HAP-1 (cell line): ENCODE measurements around the gene NOB1.

Experiments used
- DNase-seq, 2 experiments: peaks; one replicate each; pipeline ENCODE4 v3.0.0-alpha.2; 2016 to 2020; ENCODE audit warnings: low spot score in 2 of 2
- H3K27me3 ChIP-seq: fragments of 250-450 bp; sonication (Bioruptor Pico); 2 replicates; pipeline ENCODE4 v1.5.1; 2020; ENCODE audit warnings: low read depth, mild to moderate bottlenecking, moderate library complexity
- H3K36me3 ChIP-seq: fragments of 250-450 bp; sonication (Bioruptor Pico); replicated peaks from 2 replicates; pipeline ENCODE4 v1.5.1; 2020; ENCODE audit warnings: mild to moderate bottlenecking
- H3K4me1 ChIP-seq: fragments of 250-450 bp; sonication (Bioruptor Pico); 2 replicates; pipeline ENCODE4 v1.5.1; 2020; ENCODE audit warnings: mild to moderate bottlenecking
- H3K4me3 ChIP-seq: fragments of 250-450 bp; sonication (Bioruptor Pico); 2 replicates; pipeline ENCODE4 v1.5.1; 2020; ENCODE audit warnings: mild to moderate bottlenecking, moderate library complexity
- H3K9me3 ChIP-seq: fragments of 250-450 bp; sonication (Bioruptor Pico); 2 replicates; pipeline ENCODE4 v1.5.1; 2020; ENCODE audit warnings: mild to moderate bottlenecking, moderate library complexity
- in situ Hi-C: fragments of 300-500 bp; cut with MboI; formaldehyde crosslinking; loops from 3 replicates; pipeline ENCODE4 v1.14.3; 2020; ENCODE audit warnings: low sequenced_read_pairs, inconsistent platforms, mixed read lengths

Gene NOB1

DNA sequence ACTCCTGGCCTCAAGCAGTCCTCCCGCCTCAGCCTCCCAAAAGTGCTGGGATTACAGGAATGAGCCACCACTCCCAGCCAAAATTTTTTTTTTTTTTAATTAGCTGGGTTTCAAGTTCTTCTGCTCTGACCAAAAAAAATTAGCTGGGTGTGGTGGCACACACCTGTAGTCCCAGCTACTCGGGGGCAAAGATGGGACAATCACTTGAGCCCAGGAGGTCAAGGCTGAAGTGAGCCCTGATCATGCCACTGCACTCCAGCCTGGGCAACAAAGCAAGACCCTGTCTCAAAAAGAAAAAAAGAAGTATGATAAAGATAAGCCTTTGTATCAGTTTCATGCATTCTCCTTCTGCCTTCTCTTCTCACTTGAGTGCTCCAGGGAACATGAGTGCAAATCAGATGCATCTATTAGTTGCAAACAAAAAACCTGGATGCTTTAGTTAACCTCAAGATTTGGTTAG, 30.3 kb downstream of the NOB1 start:
- in situ Hi-C loops = no loop called here
- Histone ChIP-seq H3K9me3 (no peaks in the 10 kb centered on the region), H3K4me1 (peaks cover 26% of the 10 kb centered on the region), H3K36me3 (no peaks in the 10 kb centered on the region; the same call in 1 of the 2 replicates), H3K27me3 (no peaks in the 10 kb centered on the region), H3K4me3 (no peak overlapping the region)
- DNase-seq = no peak

DNA sequence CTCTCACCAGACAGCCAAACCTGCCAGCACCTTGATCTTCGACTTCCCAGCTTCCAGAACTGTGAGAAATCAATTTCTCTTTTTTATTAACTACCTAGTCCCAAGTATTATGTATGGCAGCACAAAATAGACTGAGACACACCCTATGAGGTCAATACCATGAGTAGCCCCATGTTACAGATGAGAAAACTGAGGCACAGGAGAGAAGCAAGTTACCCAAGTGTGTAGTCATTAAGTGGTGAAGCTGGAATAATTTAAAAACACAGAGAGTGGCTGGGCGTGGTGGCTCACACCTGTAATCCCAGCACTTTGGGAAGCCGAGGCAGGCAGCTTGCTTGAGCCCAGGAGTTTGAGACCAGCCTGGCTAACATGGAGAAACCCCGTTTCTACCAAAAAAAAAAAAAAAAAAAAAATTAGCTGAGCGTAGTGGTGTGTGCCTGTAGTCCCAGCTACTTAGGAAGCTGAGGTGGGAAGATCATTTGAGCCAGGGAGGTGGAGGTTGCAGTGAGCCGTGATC, 33.2 kb downstream of the NOB1 start:
- in situ Hi-C loops = no loop called here
- H3K4me3 ChIP-seq = no peak overlapping the region
- H3K27me3 ChIP-seq = no peaks in the 10 kb centered on the region
- H3K4me1 ChIP-seq = peaks cover 18% of the 10 kb centered on the region
- H3K36me3 ChIP-seq = peaks cover 14% of the 10 kb centered on the region
- no peaks in the 10 kb centered on the region for H3K9me3 ChIP-seq
- no peak for DNase-seq

DNA sequence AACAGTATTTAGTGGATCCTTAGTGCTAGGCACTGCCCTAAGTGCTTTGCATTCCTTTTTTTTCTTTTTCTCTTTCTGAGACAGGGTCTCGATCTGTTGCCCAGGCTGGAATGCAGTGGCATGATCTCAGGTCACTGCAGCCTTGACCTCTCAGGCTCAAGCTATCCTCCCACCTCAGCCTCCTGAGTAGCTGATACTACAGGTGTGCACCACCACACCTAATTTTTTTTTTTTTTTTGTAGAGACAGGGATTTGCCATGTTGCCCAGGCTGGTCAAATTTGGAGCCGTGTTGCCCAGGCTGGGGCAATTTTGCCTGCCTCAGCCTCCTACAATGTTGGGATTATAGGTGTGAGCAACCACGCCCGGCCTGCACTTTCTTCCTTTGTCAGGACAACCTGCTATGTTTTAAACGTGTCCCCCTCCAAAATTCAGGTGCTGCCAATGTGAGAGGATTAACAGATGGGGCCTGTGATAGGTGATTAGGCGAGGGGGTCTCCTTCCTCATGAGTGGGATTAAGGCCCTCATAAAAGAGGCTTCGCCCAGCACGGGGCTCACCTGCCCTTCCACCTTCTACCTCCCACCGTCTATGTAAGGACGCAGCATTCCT, 33.8 kb downstream of the NOB1 start:
- H3K36me3 ChIP-seq = peaks cover 16% of the 10 kb centered on the region
- DNase-seq = no peak
- H3K9me3 ChIP-seq = no peaks in the 10 kb centered on the region
- H3K4me1 ChIP-seq = peaks cover 16% of the 10 kb centered on the region
- in situ Hi-C loops = no loop called here
- no peak overlapping the region for H3K4me3 ChIP-seq
- no peaks in the 10 kb centered on the region for H3K27me3 ChIP-seq

DNA sequence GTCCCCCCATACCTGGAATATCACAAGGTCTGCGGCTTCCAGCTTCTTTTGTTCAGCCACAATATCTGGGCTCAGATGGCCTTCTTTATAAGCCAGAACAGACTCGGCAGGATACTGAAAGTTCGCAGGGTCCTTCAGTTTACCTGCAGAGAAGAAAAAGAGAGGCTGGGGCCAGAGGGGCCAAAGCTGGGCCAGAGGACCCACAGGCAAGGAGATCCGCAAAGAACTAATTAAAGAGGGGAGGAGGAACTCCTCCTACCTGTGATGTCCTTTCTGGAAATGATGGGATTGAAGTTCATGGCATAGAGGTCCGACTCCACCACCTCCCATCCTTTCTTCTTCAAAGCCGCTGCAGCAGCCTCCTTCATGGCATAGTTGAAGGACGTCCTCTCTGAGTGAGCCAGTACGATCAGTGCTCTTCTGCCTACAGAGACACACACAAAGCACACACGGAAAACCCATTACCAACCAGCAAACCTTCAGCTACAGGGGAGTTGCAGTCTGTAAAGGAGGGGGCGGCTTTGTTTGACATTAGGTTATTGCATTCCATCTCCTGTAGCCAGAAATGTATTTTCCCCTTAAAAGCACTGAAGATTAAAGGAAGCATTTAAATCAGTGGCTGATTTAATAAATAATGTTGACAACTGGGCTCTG, 36.5 kb downstream of the NOB1 start:
- Histone ChIP-seq H3K9me3 (no peaks in the 10 kb centered on the region), H3K4me1 (no peaks in the 10 kb centered on the region), H3K27me3 (no peaks in the 10 kb centered on the region), H3K4me3 (no peak overlapping the region), H3K36me3 (peaks cover 33% of the 10 kb centered on the region)
- DNase-seq = no peak
- in situ Hi-C loops = no loop called here

DNA sequence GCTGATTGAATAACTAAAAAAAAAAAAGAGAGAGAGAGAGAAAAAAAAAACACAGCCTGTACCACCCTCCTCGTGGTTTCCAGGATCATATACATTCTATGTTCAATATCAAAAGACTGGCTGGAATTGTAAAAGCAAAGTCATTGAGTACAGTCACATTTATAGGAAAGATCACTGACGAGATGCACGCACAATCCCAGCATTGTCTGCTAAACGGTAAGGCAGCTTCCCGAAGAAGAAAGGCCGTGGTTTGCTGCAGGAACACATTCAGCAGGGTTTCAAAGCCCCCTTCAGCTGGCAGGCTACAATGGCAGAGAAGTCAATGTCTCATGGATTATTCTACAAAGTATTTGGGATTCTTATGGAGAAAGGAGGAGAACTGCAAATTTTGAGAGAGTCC, 37.7 kb downstream of the NOB1 start:
- Histone ChIP-seq H3K36me3 (peaks cover 44% of the 10 kb centered on the region), H3K9me3 (no peaks in the 10 kb centered on the region), H3K27me3 (no peaks in the 10 kb centered on the region), H3K4me1 (no peaks in the 10 kb centered on the region), H3K4me3 (no peak overlapping the region)
- in situ Hi-C loops = no loop called here
- no peak for DNase-seq

DNA sequence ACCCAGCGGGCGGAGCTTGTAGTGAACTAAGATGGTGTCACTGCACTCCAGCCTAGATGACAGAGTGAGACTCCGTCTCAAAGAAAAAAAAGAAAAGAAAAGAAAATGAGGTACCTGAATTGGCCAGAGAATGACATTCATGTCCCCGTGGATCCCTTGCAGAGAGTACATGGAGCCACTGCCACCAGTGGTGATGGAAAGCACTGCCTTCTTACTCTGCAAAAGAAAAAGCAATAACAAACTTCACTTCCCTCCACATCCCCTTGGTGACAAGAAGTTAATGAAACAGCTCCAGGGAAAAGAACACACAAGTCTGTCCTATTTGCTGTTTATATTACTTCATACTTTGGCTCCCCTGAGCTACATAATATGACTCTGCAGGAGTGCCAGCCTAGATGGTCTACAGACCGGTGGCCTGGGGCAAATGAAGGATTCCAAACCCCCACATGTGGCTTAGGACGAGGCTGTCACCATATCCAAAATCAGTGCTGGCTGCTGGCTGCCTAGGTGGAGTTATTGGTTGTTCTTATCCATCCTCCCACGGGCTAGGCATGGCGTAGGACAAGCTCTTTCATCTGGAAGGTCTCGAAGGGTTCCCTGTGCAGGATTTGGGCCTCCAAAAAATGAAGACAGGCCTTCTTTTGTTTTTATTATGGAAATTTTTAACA, 41.7 kb downstream of the NOB1 start:
- H3K4me3 ChIP-seq = no peak overlapping the region
- in situ Hi-C loops = no loop called here
- DNase-seq = no peak
- H3K36me3 ChIP-seq = peaks cover 51% of the 10 kb centered on the region
- no peaks in the 10 kb centered on the region for H3K27me3 ChIP-seq
- no peaks in the 10 kb centered on the region for H3K9me3 ChIP-seq
- no peaks in the 10 kb centered on the region for H3K4me1 ChIP-seq

DNA sequence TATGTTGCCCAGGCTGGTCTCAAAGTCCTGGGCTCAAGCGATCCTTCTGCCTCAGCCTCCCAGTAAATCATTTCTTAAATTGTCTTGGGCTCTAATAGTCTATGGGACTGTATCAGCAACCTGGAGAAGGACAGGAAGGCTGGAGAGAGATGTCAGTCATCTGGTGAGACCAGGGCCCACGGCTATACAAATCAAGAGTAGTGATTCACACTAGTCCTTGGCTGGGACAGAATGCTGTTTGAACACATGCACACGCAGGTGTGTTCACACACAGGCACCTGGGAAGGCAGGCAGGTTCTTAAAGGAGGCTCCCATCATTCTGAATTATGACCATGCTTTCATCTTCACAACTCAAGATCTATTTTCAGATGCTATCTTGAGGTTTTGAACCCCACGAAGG, 42.4 kb downstream of the NOB1 start:
- in situ Hi-C loops = no loop called here
- Histone ChIP-seq H3K27me3 (no peaks in the 10 kb centered on the region), H3K4me1 (no peaks in the 10 kb centered on the region), H3K9me3 (no peaks in the 10 kb centered on the region), H3K4me3 (no peak overlapping the region), H3K36me3 (peaks cover 46% of the 10 kb centered on the region)
- no peak for DNase-seq

- Histone ChIP-seq H3K27me3 (no peaks in the 10 kb centered on the region), H3K4me1 (no peaks in the 10 kb centered on the region), H3K36me3 (peaks cover 44% of the 10 kb centered on the region), H3K4me3 (no peak overlapping the region), H3K9me3 (no peaks in the 10 kb centered on the region)
- DNase-seq = no peak
- in situ Hi-C loops = no loop called here
Measured at GRCh38 chr16:69711115-69711740, 43.5 kb downstream of the NOB1 start.

DNA sequence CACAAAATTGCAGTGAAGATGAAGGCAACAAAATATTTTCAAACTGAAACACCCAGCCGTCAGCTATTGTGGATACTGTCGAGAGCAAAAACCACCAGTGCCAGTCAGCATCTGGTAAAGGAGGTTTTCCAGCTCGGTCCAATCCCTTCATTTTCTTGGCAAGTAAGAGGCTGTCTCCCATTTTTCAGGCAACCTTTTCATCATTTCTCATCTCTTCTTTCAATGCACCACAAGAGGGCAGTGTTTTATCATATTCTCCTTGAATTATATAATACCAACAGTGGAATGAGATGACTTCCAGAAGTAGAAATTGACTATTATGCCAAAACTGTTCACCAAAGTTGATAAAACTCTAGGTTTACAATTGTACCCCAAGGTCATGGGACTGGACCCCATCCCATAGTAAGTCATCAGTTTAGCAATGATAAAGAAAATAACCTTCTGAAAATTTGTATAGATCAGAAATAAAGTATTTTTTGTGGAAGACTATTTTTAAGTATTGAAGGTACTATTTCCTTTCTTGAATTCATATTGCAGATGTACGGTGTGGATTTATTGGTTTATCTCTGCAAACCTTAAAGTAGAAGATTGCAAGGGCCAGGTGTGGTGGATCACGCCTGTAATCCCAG, 45.2 kb downstream of the NOB1 start:
- in situ Hi-C loops = no loop called here
- H3K36me3 ChIP-seq = peaks cover 32% of the 10 kb centered on the region
- H3K9me3 ChIP-seq = no peaks in the 10 kb centered on the region
- H3K4me3 ChIP-seq = no peak overlapping the region
- no peaks in the 10 kb centered on the region for H3K27me3 ChIP-seq
- H3K4me1 ChIP-seq = no peaks in the 10 kb centered on the region
- DNase-seq = peak in 1 of 2 experiments; percentile 78

GRCh38 chr16:69707920-69708683, 46.6 kb downstream of the NOB1 start:
- no peaks in the 10 kb centered on the region for H3K9me3 ChIP-seq
- H3K36me3 ChIP-seq = peaks cover 30% of the 10 kb centered on the region
- no peaks in the 10 kb centered on the region for H3K4me1 ChIP-seq
- no peaks in the 10 kb centered on the region for H3K27me3 ChIP-seq
- no peak for DNase-seq
- in situ Hi-C loops = no loop called here
- no peak overlapping the region for H3K4me3 ChIP-seq

DNA sequence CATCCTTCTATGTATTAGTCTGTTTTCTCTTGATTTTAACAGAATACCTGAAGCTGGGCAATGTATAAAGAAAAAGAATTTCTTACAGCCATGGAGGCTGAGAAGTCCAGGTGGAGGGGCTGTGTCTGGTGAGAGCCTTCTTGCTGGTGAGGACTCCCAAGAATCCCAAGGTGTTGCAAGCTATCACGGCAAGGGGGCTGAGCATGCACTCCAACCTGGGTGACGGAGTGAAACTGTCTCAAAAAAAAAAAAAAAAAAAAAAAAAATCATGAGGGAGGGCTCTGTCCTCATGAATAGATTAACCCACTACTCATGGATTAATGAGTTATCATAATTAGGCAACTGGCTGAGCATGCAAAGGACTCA, 47.8 kb downstream of the NOB1 start:
- Histone ChIP-seq H3K4me1 (no peaks in the 10 kb centered on the region), H3K4me3 (no peak overlapping the region), H3K36me3 (peaks cover 26% of the 10 kb centered on the region), H3K9me3 (no peaks in the 10 kb centered on the region), H3K27me3 (no peaks in the 10 kb centered on the region)
- in situ Hi-C loops = no loop called here
- no peak for DNase-seq

DNA sequence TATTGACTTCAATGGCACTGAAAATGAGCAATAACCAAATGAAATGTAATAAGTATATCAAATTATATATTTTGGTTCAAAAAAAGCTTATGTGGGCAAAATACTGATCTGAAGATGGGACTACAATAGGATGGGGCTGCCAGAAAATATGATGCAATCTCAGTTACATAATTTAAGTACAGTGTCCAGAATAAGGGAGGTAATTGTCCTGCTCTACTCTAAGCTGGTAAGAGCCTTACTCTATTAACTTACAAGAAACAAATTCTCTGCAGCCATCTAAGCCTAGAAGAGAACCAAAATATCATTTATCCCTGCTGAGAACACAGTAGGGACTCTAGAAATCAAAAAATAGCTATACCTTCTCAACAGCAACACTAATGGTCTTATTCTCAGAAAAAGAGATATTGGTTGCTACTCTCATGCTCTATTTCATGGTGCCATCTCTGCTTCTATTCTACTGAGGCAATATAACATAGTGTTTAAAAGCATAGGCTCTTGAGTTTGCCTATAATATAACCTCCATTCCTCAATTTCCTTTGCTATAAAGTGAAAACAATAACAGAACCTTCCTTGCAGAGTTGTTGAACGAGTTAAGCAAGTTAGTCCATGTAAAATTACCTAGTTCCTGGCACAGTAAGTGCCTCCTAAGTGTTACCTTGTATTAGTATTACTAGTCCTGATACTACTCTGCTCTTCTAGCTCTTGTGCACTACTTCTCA, 48.3 kb downstream of the NOB1 start:
- no peak for DNase-seq
- in situ Hi-C loops = no loop called here
- H3K36me3 ChIP-seq = peaks cover 26% of the 10 kb centered on the region
- H3K4me3 ChIP-seq = no peak overlapping the region
- H3K4me1 ChIP-seq = no peaks in the 10 kb centered on the region
- no peaks in the 10 kb centered on the region for H3K27me3 ChIP-seq
- H3K9me3 ChIP-seq = no peaks in the 10 kb centered on the region
